GM13977 (cell line): ENCODE data around the gene DLEC1.

Experiments used
- DNase-seq: peaks from one replicate; pipeline ENCODE4 v3.0.0; 2012; ENCODE audit warnings: low spot score
- CTCF ChIP-seq: IDR thresholded peaks from 2 replicates; pipeline ENCODE4 v1.5.1; 2012; ENCODE audit warnings: mild to moderate bottlenecking, control low read depth; ENCODE audit not compliant: insufficient read depth; ENCODE audit errors: extremely low read depth, missing control alignments
- in situ Hi-C: fragments of 300-500 bp; cut with MboI; formaldehyde crosslinking; loops from one replicate; pipeline ENCODE4 v1.12.0; 2022; ENCODE audit warnings: low sequenced_read_pairs, low pct_unique_long_range_greater_than_20kb, mixed read lengths, inconsistent platforms; ENCODE audit not compliant: unreplicated experiment

The DLEC1 gene

GRCh38 chr3:38001456-38002081, 37.4 kb upstream of the DLEC1 start:
- in situ Hi-C loops, result no loop called here
- no peak for DNase-seq
- no peak for TF ChIP-seq CTCF

GRCh38 chr3:38002291-38002876, 36.6 kb upstream of the DLEC1 start:
- in situ Hi-C loops, result no loop called here
- TF ChIP-seq CTCF, result no peak
- no peak for DNase-seq

DNA sequence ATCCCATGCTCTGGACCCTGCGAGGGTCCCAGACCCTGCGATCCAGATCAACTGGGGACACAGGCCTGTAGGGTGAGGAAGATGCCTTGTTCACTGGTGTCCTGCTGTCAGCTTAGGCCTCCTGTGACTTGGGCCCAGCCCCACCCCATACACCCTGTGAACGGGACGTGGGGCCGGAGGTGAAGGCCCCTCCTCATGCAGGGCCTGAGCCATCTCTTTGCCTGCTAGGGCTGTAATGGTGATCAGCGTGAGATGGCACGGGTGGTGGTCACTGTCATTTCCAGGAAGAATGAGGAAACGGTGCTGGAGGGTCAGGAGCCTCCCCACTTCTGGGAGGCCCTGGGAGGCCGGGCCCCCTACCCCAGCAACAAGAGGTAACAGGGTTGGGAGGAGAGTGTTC, 36.1 kb upstream of the DLEC1 start:
- in situ Hi-C loops, result no loop called here
- TF ChIP-seq CTCF, result no peak
- DNase-seq, result no peak

DNA sequence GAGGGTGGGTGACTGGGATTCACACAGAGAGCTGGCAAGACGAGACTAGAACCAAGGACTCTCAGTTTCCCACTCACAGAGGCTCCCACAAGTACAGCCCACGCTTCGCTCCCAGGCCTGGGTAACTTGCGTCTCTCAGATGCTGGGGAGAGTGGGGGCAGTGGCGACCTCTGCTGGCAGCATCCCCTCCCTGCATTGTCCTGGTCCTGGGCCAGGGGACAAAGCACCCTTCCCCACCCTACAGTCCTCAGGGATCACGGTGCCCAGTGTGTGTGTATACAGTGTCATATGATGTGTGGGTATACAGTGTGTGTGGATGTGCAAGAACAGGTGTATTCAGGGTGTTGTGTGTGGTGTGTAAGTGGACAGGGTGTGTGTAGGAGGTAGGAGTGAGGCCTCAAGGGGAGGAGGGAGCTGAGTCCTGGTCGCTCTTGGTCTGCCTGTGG, 35.6 kb upstream of the DLEC1 start:
- peak; percentile 88 for TF ChIP-seq CTCF
- DNase-seq, result peak; percentile 72
- in situ Hi-C loops, result no loop called here

DNA sequence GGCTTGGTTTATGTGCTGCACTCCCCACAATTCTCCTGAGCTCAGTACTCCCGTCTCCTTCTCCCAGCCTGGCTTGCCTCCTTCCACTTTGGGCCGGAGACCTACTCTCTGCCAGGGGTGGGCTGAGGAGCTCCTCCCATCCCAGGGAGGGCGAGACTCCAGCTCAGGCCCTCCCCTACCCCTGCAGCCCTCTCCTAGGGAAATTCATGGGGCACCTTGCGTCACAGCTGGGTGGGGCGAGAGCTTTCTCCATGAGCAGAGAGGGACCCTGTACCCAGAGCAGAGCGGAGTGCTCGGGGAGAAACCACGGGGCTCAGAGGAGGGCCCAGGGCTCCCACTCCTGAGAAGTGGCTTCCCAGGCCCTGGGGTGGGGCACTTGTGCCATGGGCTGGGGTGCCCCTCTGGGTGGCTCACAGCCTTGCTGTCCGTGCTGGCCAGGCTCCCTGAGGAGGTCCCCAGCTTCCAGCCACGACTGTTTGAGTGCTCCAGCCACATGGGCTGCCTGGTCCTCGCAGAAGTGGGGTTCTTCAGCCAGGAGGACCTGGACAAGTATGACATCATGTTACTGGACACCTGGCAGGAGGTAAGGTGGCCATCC, 35.1 kb upstream of the DLEC1 start:
- in situ Hi-C loops, result no loop called here
- no peak for TF ChIP-seq CTCF
- DNase-seq, result no peak

DNA sequence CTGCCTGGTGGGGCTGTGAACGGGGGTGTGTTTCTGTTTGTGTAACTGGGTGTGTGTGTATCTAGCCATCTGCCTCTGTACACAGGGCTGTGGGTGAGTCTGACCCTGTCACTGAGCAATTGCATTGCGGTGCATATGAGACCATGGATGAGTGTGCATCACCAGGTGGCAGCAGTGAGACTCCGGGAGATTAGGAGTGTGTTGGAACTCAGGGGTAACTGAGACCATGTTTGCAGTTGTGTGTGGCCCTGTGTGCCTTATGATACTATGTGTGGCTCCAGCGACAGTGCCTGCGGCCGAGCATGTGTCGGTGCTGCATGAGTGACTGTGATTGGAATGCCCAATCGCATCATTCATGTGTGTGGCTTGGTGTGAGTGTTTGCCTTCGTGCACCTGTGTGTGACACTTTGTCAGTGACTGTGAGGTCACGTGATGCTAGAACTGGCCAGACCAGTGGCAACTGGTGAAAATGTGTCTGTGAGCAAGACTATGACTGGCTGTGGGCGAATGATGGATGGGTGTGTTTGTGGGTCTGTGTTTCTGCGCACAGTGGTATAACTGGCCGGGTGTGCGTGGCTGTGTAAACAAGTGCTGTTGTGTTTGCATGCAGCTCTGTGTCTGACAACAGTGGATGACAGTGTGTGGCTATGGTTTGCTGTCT, 34.5 kb upstream of the DLEC1 start:
- peak; percentile 63 for DNase-seq
- TF ChIP-seq CTCF, result peak; percentile 62
- in situ Hi-C loops, result no loop called here
